NT2/D1 (cell line): Measurements from ENCODE around the gene SOX5.
A peak's percentile ranks its signal among the peaks of the same experiment; 100 is the strongest.
"Not testable (repeated sequence)": the region's sequence is repeated elsewhere in the genome, so short reads cannot be mapped to it uniquely, and the experiment has no call there.

Experiments used
- DNase-seq: peaks from one replicate; pipeline ENCODE4 v3.0.0-alpha.2; 2011; ENCODE audit warnings: low read depth, low spot score
- H3K27me3 ChIP-seq: 2 replicates; pipeline ENCODE4 v1.6.0; 2011; ENCODE audit warnings: mild to moderate bottlenecking; ENCODE audit not compliant: insufficient read length, insufficient read depth
- H3K36me3 ChIP-seq: 2 replicates; pipeline ENCODE4 v1.6.1; 2011; ENCODE audit warnings: mild to moderate bottlenecking, low read length, mixed read lengths; ENCODE audit not compliant: insufficient read depth, insufficient read length
- H3K4me1 ChIP-seq: 2 replicates; pipeline ENCODE4 v1.5.1; 2011; ENCODE audit not compliant: insufficient read depth, insufficient read length
- H3K4me3 ChIP-seq: 2 replicates; pipeline ENCODE4 v1.5.1; 2011; ENCODE audit warnings: low read depth; ENCODE audit not compliant: insufficient read length
- H3K9ac ChIP-seq: 2 replicates; pipeline ENCODE4 v1.6.0; 2011; ENCODE audit warnings: low read depth; ENCODE audit not compliant: insufficient read length
- H3K9me3 ChIP-seq: 2 replicates; pipeline ENCODE4 v1.5.1; 2011; ENCODE audit warnings: mild to moderate bottlenecking, low read length; ENCODE audit not compliant: insufficient read depth
- SUZ12 ChIP-seq: IDR thresholded peaks from 2 replicates; pipeline ENCODE4 v1.6.1; 2011; ENCODE audit not compliant: insufficient read length, insufficient read depth; ENCODE audit errors: extremely low read depth
- YY1 ChIP-seq: IDR thresholded peaks from 2 replicates; pipeline ENCODE4 v1.6.1; 2011; ENCODE audit not compliant: insufficient read length, insufficient read depth
- ZNF274 ChIP-seq: IDR thresholded peaks from 2 replicates; pipeline ENCODE4 v1.6.1; 2011; ENCODE audit warnings: mild to moderate bottlenecking, low read depth, low read length

The SOX5 gene

DNA sequence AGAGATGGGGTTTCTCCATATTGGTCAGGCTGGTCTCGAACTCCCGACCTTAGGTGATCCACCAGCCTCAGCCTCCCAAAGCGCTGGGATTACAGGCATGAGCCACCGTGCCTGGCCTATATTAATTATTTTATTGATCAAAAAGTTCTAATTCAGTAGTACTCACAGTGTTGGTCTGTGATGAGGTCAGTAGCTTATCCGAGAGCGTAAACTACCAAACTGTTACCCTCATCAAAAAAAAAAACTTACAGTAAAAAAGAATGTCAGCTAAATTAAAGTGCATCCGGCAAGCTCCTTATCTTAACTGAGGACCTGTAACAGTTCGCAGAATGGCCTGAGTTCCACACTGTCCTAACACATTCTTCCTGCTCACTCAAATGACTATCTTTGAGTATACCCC is 228.2 kb downstream of the SOX5 start:
- Histone ChIP-seq H3K27me3 (no peaks in the 10 kb centered on the region), H3K4me3 (no peak overlapping the region), H3K36me3 (no peaks in the 10 kb centered on the region), H3K9me3 (no peaks in the 10 kb centered on the region), H3K4me1 (no peaks in the 10 kb centered on the region), H3K9ac (no peak overlapping the region)
- TF ChIP-seq SUZ12 = no peak
- TF ChIP-seq ZNF274 = no peak
- no peak for TF ChIP-seq YY1
- DNase-seq = no peak

DNA sequence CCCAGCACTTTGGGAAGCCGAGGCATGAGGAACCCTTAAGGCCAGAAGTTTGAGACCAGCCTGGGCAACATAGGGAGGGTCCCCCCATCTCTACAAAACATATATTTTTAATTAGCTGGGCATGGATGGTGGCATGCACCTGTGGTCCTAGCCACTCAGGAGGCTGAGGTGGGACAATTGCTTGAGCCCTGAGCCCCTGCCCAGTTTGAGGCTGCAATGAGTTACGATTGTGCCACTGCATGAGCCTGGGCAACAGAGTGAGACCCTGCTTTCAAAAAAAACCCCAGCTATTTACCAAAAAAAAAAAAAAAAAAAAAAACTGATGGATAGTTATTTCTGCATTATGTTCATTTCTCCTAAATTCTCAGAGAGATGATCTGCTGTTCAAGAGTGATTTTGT is 230.0 kb downstream of the SOX5 start:
- no peak overlapping the region for H3K4me3 ChIP-seq
- H3K9me3 ChIP-seq = no peaks in the 10 kb centered on the region
- no peaks in the 10 kb centered on the region for H3K4me1 ChIP-seq
- H3K36me3 ChIP-seq = no peaks in the 10 kb centered on the region
- no peak for TF ChIP-seq SUZ12
- no peak for TF ChIP-seq ZNF274
- no peak for TF ChIP-seq YY1
- H3K27me3 ChIP-seq = no peaks in the 10 kb centered on the region
- no peak for DNase-seq
- H3K9ac ChIP-seq = no peak overlapping the region

DNA sequence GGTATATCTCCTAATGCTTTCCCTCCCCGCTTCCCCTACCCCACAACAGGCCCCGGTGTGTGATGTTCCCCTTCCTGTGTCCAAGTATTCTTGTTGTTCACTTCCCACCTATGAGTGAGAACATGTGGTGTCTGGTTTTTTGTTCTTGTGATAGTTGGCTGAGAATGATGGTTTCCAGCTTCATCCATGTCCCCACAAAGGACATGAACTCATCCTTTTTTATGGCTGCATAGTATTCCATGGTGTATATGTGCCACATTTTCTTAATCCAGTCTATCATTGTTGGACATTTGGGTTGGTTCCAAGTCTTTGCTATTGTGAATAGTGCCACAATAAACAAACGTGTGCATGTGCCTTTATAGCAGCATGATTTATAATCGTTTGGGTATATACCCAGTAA is 239.1 kb downstream of the SOX5 start:
- DNase-seq, H3K9me3 ChIP-seq, H3K36me3 ChIP-seq, H3K9ac ChIP-seq, H3K4me3 ChIP-seq, H3K4me1 ChIP-seq, H3K27me3 ChIP-seq: not testable (repeated sequence)

DNA sequence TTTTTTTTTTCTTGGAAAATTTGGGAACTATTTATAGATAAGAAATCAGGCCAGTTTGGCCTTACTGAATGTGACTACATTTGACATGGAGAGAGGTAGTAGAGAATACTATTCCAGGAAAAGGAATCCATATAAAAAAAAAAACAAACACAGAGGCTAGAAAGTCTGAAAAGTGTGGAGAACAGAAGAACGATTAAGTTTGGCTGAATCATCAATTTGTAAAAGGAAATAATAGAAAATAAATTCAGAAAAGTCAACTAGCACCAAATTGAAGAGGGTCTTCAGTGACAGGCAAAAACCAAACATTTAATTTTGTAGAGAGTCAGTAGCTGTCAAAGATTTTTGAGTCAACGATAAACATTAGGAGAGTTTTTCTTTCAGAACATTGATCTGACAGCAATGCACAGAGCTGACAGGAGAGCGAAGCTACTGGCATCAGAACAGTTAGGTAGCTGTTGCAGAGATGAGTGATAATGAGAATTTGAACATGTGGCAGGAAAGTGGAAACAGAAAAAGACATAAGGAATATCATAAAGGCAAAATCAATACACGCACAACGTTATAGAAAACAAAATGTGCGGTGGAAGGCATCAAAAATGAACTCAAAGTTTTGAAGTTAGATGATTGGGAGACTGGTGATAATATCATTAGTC is 241.2 kb downstream of the SOX5 start:
- Histone ChIP-seq H3K4me3 (no peak overlapping the region), H3K36me3 (no peaks in the 10 kb centered on the region), H3K4me1 (no peaks in the 10 kb centered on the region), H3K9ac (no peak overlapping the region), H3K9me3 (no peaks in the 10 kb centered on the region), H3K27me3 (no peaks in the 10 kb centered on the region)
- DNase-seq = no peak
- TF ChIP-seq SUZ12 (no peak), ZNF274 (no peak), YY1 (no peak)

DNA sequence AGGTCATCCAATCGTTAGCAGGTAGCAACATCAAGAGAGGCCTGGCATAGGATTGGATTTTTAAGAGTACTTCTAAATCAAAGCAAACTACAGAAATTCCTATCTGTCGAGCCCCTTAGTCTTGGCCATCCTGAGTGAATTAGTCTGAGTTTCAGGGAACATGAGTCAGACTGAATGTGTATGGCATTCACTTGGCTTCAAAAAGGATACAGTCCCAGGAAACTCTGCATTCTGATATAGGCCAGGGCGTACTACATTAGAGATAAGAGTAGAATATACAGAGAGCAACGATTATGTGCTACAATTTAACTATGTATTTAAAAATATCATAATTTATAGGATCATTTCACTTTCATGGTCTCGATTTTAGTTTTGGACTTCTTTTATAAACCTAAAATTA is 242.2 kb downstream of the SOX5 start:
- DNase-seq = no peak
- H3K27me3 ChIP-seq = no peaks in the 10 kb centered on the region
- H3K9ac ChIP-seq = no peak overlapping the region
- TF ChIP-seq YY1 (no peak), SUZ12 (no peak), ZNF274 (no peak)
- no peaks in the 10 kb centered on the region for H3K9me3 ChIP-seq
- no peak overlapping the region for H3K4me3 ChIP-seq
- no peaks in the 10 kb centered on the region for H3K36me3 ChIP-seq
- no peaks in the 10 kb centered on the region for H3K4me1 ChIP-seq

DNA sequence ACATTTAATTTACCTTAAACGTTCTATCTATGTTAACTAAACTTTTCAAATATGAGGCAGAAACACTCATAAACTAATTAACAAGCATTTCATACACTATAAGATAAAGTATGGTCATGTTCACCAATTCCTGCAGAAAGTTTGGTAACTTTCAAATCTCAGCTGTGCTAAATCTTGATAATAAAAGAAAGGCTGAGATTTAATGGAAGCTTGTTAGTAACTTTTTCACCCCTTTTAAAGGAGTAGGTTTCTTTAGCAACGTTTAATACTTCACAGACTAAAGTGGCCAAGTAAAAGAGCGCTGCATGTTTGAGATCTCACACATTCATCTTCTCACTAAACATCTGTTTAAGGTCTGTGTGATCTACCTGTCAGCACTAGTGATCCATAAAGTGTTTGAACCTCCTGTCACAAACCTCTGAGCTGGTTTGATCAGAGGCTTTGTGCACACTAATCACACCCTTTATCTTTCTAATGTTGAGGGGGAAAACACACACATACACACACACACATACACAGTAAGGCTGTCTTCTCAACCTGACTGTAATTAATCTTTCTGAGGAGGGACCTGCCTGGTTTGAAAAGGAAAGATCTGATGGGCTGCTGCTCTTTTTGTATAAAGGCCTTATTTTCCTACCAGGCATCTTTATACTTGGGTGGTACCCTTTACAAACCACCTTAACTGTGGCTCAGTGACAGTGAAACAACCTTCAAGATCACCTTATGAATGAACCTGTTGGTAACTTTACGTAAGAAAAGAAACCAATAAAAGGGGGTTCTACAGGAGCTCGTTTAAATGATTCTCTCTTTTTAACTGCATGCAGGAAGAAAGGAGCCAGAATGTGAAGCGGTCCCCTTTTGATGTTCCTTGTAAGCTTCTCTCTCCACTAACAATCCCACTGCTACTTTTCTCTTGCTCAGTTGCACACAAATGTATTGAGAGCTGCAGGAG is 244.2 kb downstream of the SOX5 start:
- DNase-seq = peak; percentile 78
- Histone ChIP-seq H3K36me3 (no peaks in the 10 kb centered on the region), H3K4me3 (no peak overlapping the region), H3K9ac (no peak overlapping the region), H3K27me3 (no peaks in the 10 kb centered on the region), H3K4me1 (no peaks in the 10 kb centered on the region), H3K9me3 (no peaks in the 10 kb centered on the region)
- TF ChIP-seq YY1 = no peak
- no peak for TF ChIP-seq ZNF274
- no peak for TF ChIP-seq SUZ12

DNA sequence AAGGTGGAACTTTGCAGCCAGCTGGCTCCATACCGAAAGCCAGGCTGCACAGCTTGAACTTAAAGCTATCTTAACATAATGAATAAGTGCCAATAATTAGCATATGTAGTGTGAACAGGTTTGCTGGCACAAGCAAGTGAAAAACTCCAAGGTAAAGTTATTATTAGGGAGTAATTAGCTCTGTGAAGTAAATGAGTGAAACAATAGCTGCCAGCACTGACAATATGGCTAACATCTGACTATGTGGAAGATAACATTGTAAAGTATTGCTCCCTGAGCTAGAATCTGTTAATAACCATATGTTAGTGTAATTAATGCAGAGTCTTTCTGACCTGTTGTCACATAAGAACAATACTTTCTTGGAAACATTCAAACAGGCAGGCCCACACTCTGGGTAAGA is 246.4 kb downstream of the SOX5 start:
- no peaks in the 10 kb centered on the region for H3K36me3 ChIP-seq
- no peaks in the 10 kb centered on the region for H3K27me3 ChIP-seq
- no peak overlapping the region for H3K9ac ChIP-seq
- H3K9me3 ChIP-seq = no peaks in the 10 kb centered on the region
- no peak overlapping the region for H3K4me3 ChIP-seq
- no peak for TF ChIP-seq ZNF274
- no peak for TF ChIP-seq YY1
- TF ChIP-seq SUZ12 = no peak
- H3K4me1 ChIP-seq = no peaks in the 10 kb centered on the region
- DNase-seq = no peak
